H1 (cell line): ENCODE measurements around the gene SPG7. TPM values are rescaled to one million over a fixed set of nuclear protein-coding genes. Genes with fewer than 3 reads are reported as not detected.

Experiments used
- CTCF ChIA-PET: fragments of 300-600 bp; sonication (Branson Sonifier 250); formaldehyde crosslinking; loops from one replicate; lab custom pipeline; 2021; ENCODE audit not compliant: partially characterized antibody; lab: Charles Lee
- POLR2A ChIA-PET: fragments of 300-600 bp; sonication (Branson Sonifier 250); formaldehyde crosslinking; loops from one replicate; lab custom pipeline; 2021; ENCODE audit warnings: inconsistent platforms; ENCODE audit not compliant: partially characterized antibody; lab: Charles Lee
- DNase-seq, 2 experiments: peaks; one replicate each; pipeline versions ENCODE4 v3.0.0 to v3.0.0-alpha.2; 2010 to 2022; ENCODE audit warnings: low spot score in 2 of 2, low read depth in 1 of 2, mixed read lengths in 1 of 2
- FAIRE-seq: peaks from 2 replicates; lab custom pipeline; 2011; peaks lifted over from hg19 to GRCh38; lab: Jason Lieb, UNC
- H2AFZ ChIP-seq: 2 replicates; pipeline ENCODE4 v1.8.1; 2012; ENCODE audit warnings: low read length, inconsistent platforms
- H2AK5ac ChIP-seq: 2 replicates; pipeline ENCODE4 v1.6.1; 2013; ENCODE audit warnings: low read depth, low read length
- H2BK120ac ChIP-seq: replicated peaks from 2 replicates; pipeline ENCODE3; 2013; ENCODE audit warnings: low read depth, low read length, inconsistent platforms
- H2BK12ac ChIP-seq: 2 replicates; pipeline ENCODE4 v1.6.1; 2013; ENCODE audit warnings: low read depth, low read length
- H2BK15ac ChIP-seq: 2 replicates; pipeline ENCODE4 v1.6.1; 2013; ENCODE audit warnings: low read length
- H2BK20ac ChIP-seq: 2 replicates; pipeline ENCODE4 v1.6.1; 2013; ENCODE audit warnings: low read length
- H2BK5ac ChIP-seq: 2 replicates; pipeline ENCODE4 v1.6.1; 2013; ENCODE audit warnings: low read depth, low read length
- H3K14ac ChIP-seq: 2 replicates; pipeline ENCODE4 v1.6.1; 2013; ENCODE audit warnings: inconsistent platforms; ENCODE audit not compliant: insufficient read length
- H3K18ac ChIP-seq: 2 replicates; pipeline ENCODE4 v1.6.1; 2013; ENCODE audit warnings: low read length; ENCODE audit errors: extremely low read depth
- H3K23ac ChIP-seq: 2 replicates; pipeline ENCODE4 v1.6.1; 2013; ENCODE audit warnings: inconsistent platforms; ENCODE audit not compliant: insufficient read length
- H3K23me2 ChIP-seq: 2 replicates; pipeline ENCODE4 v1.6.1; 2013; ENCODE audit warnings: low read depth, low read length
- H3K27ac ChIP-seq: 2 replicates; pipeline ENCODE4 v1.6.1; 2011; ENCODE audit warnings: low read depth, low read length, inconsistent platforms
- H3K27me3 ChIP-seq, 4 experiments: replicated peaks in 1 of 4; 1 replicate in 1 of 4; 2 replicates in 3 of 4; pipeline versions ENCODE4 v1.6.1 to v1.8.1; 2011 to 2013; ENCODE audit warnings: low read length in 3 of 4, mild to moderate bottlenecking in 3 of 4, inconsistent platforms in 2 of 4, mixed read lengths in 2 of 4, moderate library complexity in 1 of 4; ENCODE audit not compliant: control insufficient read depth in 3 of 4, insufficient read depth in 3 of 4; ENCODE audit errors: extremely low read depth in 1 of 4
- H3K36me3 ChIP-seq, 4 experiments: 2 replicates each; pipeline versions ENCODE4 v1.6.1 to v1.8.1; 2011 to 2013; ENCODE audit warnings: mild to moderate bottlenecking in 4 of 4, low read length in 3 of 4, moderate library complexity in 2 of 4, control low read depth in 1 of 4, inconsistent platforms in 1 of 4; ENCODE audit not compliant: insufficient read depth in 4 of 4, control insufficient read depth in 2 of 4
- H3K4ac ChIP-seq: replicated peaks from 2 replicates; pipeline ENCODE3; 2013; ENCODE audit warnings: low read length, low read depth, mixed read lengths, inconsistent platforms; ENCODE audit not compliant: insufficient read length
- H3K4me1 ChIP-seq, 4 experiments: replicated peaks in 1 of 4; 1 replicate in 1 of 4; 2 replicates in 3 of 4; pipeline versions ENCODE4 v1.6.1 to v1.8.1; 2011 to 2013; ENCODE audit warnings: low read length in 3 of 4, inconsistent platforms in 2 of 4, mixed read lengths in 1 of 4; ENCODE audit not compliant: insufficient read depth in 4 of 4, control insufficient read depth in 3 of 4
- H3K4me2 ChIP-seq, 2 experiments: 2 replicates each; pipeline versions ENCODE4 v1.6.1 to v1.8.1; 2011 to 2013; ENCODE audit warnings: low read depth in 2 of 2, low read length in 2 of 2, control low read depth in 1 of 2, inconsistent platforms in 1 of 2, mild to moderate bottlenecking in 1 of 2; ENCODE audit not compliant: insufficient read depth in 1 of 2
- H3K4me3 ChIP-seq, 4 experiments: fragments of 200-600, 300-600 bp in 1 of 4; sonication (generic), shearing (Covaris generic), sonication (Bioruptor Twin) in 1 of 4; 2 replicates each; pipeline versions ENCODE4 v1.5.1 to v1.8.1; 2011 to 2016; ENCODE audit warnings: low read length in 4 of 4, low read depth in 3 of 4, control low read depth in 2 of 4, inconsistent platforms in 2 of 4, mild to moderate bottlenecking in 2 of 4, mixed read lengths in 1 of 4, moderate library complexity in 1 of 4; ENCODE audit not compliant: insufficient read depth in 2 of 4; ENCODE audit errors: extremely low read depth in 1 of 4
- H3K56ac ChIP-seq: replicated peaks from 2 replicates; pipeline ENCODE3; 2013; ENCODE audit warnings: low read depth, mild to moderate bottlenecking, mixed read lengths, low read length, inconsistent platforms; ENCODE audit not compliant: insufficient read length
- H3K79me1 ChIP-seq: 2 replicates; pipeline ENCODE4 v1.6.1; 2013; ENCODE audit warnings: low read depth, low read length, control low read depth
- H3K79me2 ChIP-seq, 2 experiments: 2 replicates each; pipeline versions ENCODE4 v1.6.1 to v1.8.1; 2012 to 2013; ENCODE audit warnings: low read length in 2 of 2, mild to moderate bottlenecking in 2 of 2, inconsistent platforms in 1 of 2; ENCODE audit not compliant: insufficient read depth in 2 of 2, control insufficient read depth in 1 of 2
- H3K9ac ChIP-seq, 4 experiments: replicated peaks in 1 of 4; 1 replicate in 1 of 4; 2 replicates in 3 of 4; pipeline versions ENCODE4 v1.6.1 to v1.8.1; 2011 to 2013; ENCODE audit warnings: low read depth in 3 of 4, low read length in 3 of 4, control low read depth in 2 of 4, mild to moderate bottlenecking in 2 of 4, moderate library complexity in 2 of 4, inconsistent platforms in 1 of 4; ENCODE audit errors: extremely low read depth in 1 of 4
- H3K9me3 ChIP-seq, 2 experiments: 2 replicates each; pipeline versions ENCODE4 v1.6.1 to v1.8.1; 2012 to 2013; ENCODE audit warnings: mild to moderate bottlenecking in 2 of 2, moderate library complexity in 2 of 2, control low read depth in 1 of 2, inconsistent platforms in 1 of 2, low read depth in 1 of 2, low read length in 1 of 2, mixed read lengths in 1 of 2; ENCODE audit not compliant: insufficient read depth in 2 of 2
- H4K20me1 ChIP-seq, 2 experiments: replicated peaks in 1 of 2; 2 replicates each; pipeline versions ENCODE3 to v1.8.1; 2011 to 2013; ENCODE audit warnings: inconsistent platforms in 2 of 2, low read length in 2 of 2, mild to moderate bottlenecking in 1 of 2; ENCODE audit not compliant: insufficient read depth in 2 of 2, control insufficient read depth in 1 of 2
- H4K5ac ChIP-seq: 2 replicates; pipeline ENCODE4 v1.6.1; 2013; ENCODE audit warnings: low read length, low read depth, mixed read lengths, inconsistent platforms; ENCODE audit not compliant: insufficient read length
- H4K8ac ChIP-seq: 2 replicates; pipeline ENCODE4 v1.8.0; 2013; ENCODE audit warnings: mild to moderate bottlenecking, moderate library complexity, low read length, inconsistent platforms; ENCODE audit not compliant: insufficient read depth; ENCODE audit errors: extremely low read depth
- H4K91ac ChIP-seq: replicated peaks from 2 replicates; pipeline ENCODE3; 2013; ENCODE audit warnings: low read length, mixed read lengths, inconsistent platforms; ENCODE audit not compliant: insufficient read length
- BCL11A ChIP-seq, 2 experiments: IDR thresholded peaks; one replicate each; pipeline ENCODE4 v1.6.1; 2011; ENCODE audit warnings: low read depth in 2 of 2, low read length in 2 of 2, mild to moderate bottlenecking in 2 of 2
- HDAC6 ChIP-seq: IDR thresholded peaks from one replicate; pipeline ENCODE4 v1.7.1; 2012; ENCODE audit warnings: low read depth, mild to moderate bottlenecking, inconsistent platforms, low read length, moderate library complexity
- TAF1 ChIP-seq: IDR thresholded peaks from 2 replicates; pipeline ENCODE4 v1.6.1; 2011; ENCODE audit warnings: mild to moderate bottlenecking, low read depth, low read length
- TAF7 ChIP-seq: optimal IDR thresholded peaks from 2 replicates; pipeline ENCODE3; 2011; ENCODE audit warnings: low read depth, mild to moderate bottlenecking, inconsistent platforms, low read length, moderate library complexity, borderline replicate concordance
- WGBS, 2 experiments: shearing (Covaris generic) in 1 of 2; methylation state at CpG; one replicate each; pipeline versions ENCODE4 v1.1.6 to v1.1.7; 2013 to 2015; ENCODE audit warnings: low lambda C conversion rate in 2 of 2, mixed read lengths in 2 of 2, inconsistent platforms in 1 of 2, low coverage in 1 of 2, missing lambda C conversion rate in 1 of 2; ENCODE audit not compliant: insufficient replicate concordance in 2 of 2, insufficient coverage in 1 of 2, insufficient read length in 1 of 2; ENCODE audit errors: extremely low coverage in 1 of 2, missing lambda C conversion rate in 1 of 2; 5-methylcytosine and 5-hydroxymethylcytosine counted together
- polyA plus RNA-seq, 7 experiments: library from polyadenylated mRNA; depleted of rRNA in 3 of 7; stranded (reverse) in 5 of 7; unstranded in 2 of 7; fragments of >200 nt in 5 of 7; fragments of 200-250 nt in 2 of 7; gene quantifications; 1 replicate in 5 of 7; 2 replicates in 1 of 7; 4 replicates in 1 of 7; pipeline versions ENCODE4 v1.2.1 to v1.2.3, GENCODE V29; 2011 to 2013; ENCODE audit warnings: missing spikeins in 2 of 7, mixed read lengths in 2 of 7
- total RNA-seq: library from RNA; stranded (reverse); fragmentation: NEBNext Ultra II Directional; extraction: Animal tissue kit (Norgen Biotek cat#: 25700); gene quantifications from 2 replicates; pipeline ENCODE4 v1.2.1, GENCODE V29; 2021
- TF ChIP-seq, protein P1 (sequence below), 3 experiments: IDR thresholded peaks; 1 replicate in 2 of 3; 2 replicates in 1 of 3; pipeline versions ENCODE4 v1.5.1 to v1.6.1; 2011; ENCODE audit warnings: low read length in 3 of 3, mild to moderate bottlenecking in 3 of 3, inconsistent platforms in 2 of 3, low read depth in 1 of 3, moderate library complexity in 1 of 3; ENCODE audit not compliant: insufficient read depth in 1 of 3; ENCODE audit errors: control extremely low read depth in 1 of 3

The SPG7 gene
- total and polyA plus RNA-seq, 2 of the 8 experiments (the other 6 are each of a cell fraction or from before 2014, with no cell fraction given), result 72.1 to 113 TPM

- Histone ChIP-seq H3K9ac (no peak overlapping the region), H2AK5ac (no peak overlapping the region), H3K18ac (no peak overlapping the region), H3K9me3 (no peaks in the 10 kb centered on the region), H3K79me1 (peaks cover 3% of the 10 kb centered on the region), H3K27ac (peak overlapping the region; percentile 30; the same call in 1 of the 2 replicates), H3K23me2 (peaks cover 17% of the 10 kb centered on the region), H3K4me3 (peak overlapping the region in 3 of 4 experiments; percentile 35 to 69 (median 59); a peak in 7 of 8 replicates), H2BK12ac (no peak overlapping the region), H3K56ac (no peak overlapping the region), H3K23ac (no peak overlapping the region), H3K79me2 (peaks cover 11 to 32% of the 10 kb centered on the region in 2 experiments), H4K20me1 (peaks cover 28 to 30% of the 10 kb centered on the region in 2 experiments), H4K5ac (no peak overlapping the region), H3K27me3 (no peaks in the 10 kb centered on the region), H2AFZ (no peak overlapping the region), H3K36me3 (peaks cover 21 to 37% (median 32%) of the 10 kb centered on the region in 4 experiments), H3K14ac (no peak overlapping the region), H2BK5ac (peak overlapping the region; percentile 82), H2BK20ac (no peak overlapping the region), H3K4me2 (peak overlapping the region; percentile 91), H4K8ac (peak overlapping the region; percentile 74), H2BK15ac (no peak overlapping the region), H3K4me1 (peaks cover 5 to 31% (median 9%) of the 10 kb centered on the region in 4 experiments), H4K91ac (no peak overlapping the region), H2BK120ac (no peak overlapping the region), H3K4ac (no peak overlapping the region)
- ChIA-PET CTCF (interaction anchor here (0.8 to 1.9 kb wide), 11 partner anchors 8 to 273 kb away, joined by 3 to 9 read pairs (median 4); no protein-coding TSS in a partner anchor), POLR2A (interaction anchor here (0.9 to 5.5 kb wide), 24 partner anchors 8 to 318 kb away, joined by 3 to 63 read pairs (median 4); partner anchors contain the start of genes ANKRD11 and CPNE7)
- DNase-seq (no peak), FAIRE-seq (no peak)
- WGBS, 2 experiments, result 14% methylated on average over 3 of the region's 3 CpGs; no CpG with 5 or more reads in 1 of the 2 experiments
- TF ChIP-seq TAF1, result peak; percentile 50; the same call in 1 of the 2 replicates
- TF ChIP-seq, protein P1, sequence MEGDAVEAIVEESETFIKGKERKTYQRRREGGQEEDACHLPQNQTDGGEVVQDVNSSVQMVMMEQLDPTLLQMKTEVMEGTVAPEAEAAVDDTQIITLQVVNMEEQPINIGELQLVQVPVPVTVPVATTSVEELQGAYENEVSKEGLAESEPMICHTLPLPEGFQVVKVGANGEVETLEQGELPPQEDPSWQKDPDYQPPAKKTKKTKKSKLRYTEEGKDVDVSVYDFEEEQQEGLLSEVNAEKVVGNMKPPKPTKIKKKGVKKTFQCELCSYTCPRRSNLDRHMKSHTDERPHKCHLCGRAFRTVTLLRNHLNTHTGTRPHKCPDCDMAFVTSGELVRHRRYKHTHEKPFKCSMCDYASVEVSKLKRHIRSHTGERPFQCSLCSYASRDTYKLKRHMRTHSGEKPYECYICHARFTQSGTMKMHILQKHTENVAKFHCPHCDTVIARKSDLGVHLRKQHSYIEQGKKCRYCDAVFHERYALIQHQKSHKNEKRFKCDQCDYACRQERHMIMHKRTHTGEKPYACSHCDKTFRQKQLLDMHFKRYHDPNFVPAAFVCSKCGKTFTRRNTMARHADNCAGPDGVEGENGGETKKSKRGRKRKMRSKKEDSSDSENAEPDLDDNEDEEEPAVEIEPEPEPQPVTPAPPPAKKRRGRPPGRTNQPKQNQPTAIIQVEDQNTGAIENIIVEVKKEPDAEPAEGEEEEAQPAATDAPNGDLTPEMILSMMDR (IDR thresholded peaks at IDR 0.05; ENCODE audit: control extremely low read depth in 1 of 3, insufficient read depth in 1 of 3, low read depth in 1 of 3, low read length in 3 of 3), result no peak
- TF ChIP-seq TAF7, result peak; percentile 58
- TF ChIP-seq HDAC6, result no peak
- TF ChIP-seq BCL11A (IDR thresholded peaks at IDR 0.05; ENCODE audit: low read depth in 2 of 2, low read length in 2 of 2), result no peak
Observed at GRCh38 chr16:89565256-89565505, 57.0 kb downstream of the SPG7 start.
